Kasumi-1 (cell line): Measurements from ENCODE around the gene PLCB1.
A peak's percentile ranks its signal among the peaks of the same experiment; 100 is the strongest.
"Not testable (repeated sequence)": the region's sequence is repeated elsewhere in the genome, so short reads cannot be mapped to it uniquely, and the experiment has no call there.

ENCODE experiments used
- DNase-seq, 2 experiments: peaks; one replicate each; lab custom pipeline; 2025; lab: John Stamatoyannopoulos, UW

The PLCB1 gene

GRCh38 chr20:8131598-8132483, at the start of gene PLCB1:
TSS of gene PLCB1 (plus strand) at chr20:8132266. CDS start at chr20:8132652, 386 bp downstream.
- DNase-seq = peak; percentile 78 to 83

- no peak for DNase-seq
Measured at GRCh38 chr20:8082989-8083388, 49.1 kb upstream of the PLCB1 start.

- DNase-seq = no peak
Measured at GRCh38 chr20:8089668-8090067, 42.4 kb upstream of the PLCB1 start.

GRCh38 chr20:8094415-8094818, 37.6 kb upstream of the PLCB1 start:
- no peak for DNase-seq

- no peak for DNase-seq
Measured at GRCh38 chr20:8094850-8095249, 37.2 kb upstream of the PLCB1 start.

GRCh38 chr20:8095648-8096572, 36.2 kb upstream of the PLCB1 start:
- no peak for DNase-seq

- no peak for DNase-seq
Measured at GRCh38 chr20:8097307-8097706, 34.8 kb upstream of the PLCB1 start.

- DNase-seq = no peak
Measured at GRCh38 chr20:8104252-8104651, 27.8 kb upstream of the PLCB1 start.

GRCh38 chr20:8114612-8115011, 17.5 kb upstream of the PLCB1 start:
- not testable (repeated sequence) for DNase-seq

GRCh38 chr20:8115436-8115835, 16.6 kb upstream of the PLCB1 start:
- DNase-seq = no peak

- DNase-seq = no peak
Measured at GRCh38 chr20:8116067-8116811, 15.8 kb upstream of the PLCB1 start.

- no peak for DNase-seq
Measured at GRCh38 chr20:8117636-8118035, 14.4 kb upstream of the PLCB1 start.

- DNase-seq = no peak
Measured at GRCh38 chr20:8118039-8118438, 14.0 kb upstream of the PLCB1 start.

- no peak for DNase-seq
Measured at GRCh38 chr20:8118760-8119159, 13.3 kb upstream of the PLCB1 start.

GRCh38 chr20:8121666-8122065, 10.4 kb upstream of the PLCB1 start:
- DNase-seq = no peak

GRCh38 chr20:8124639-8125038, 7.4 kb upstream of the PLCB1 start:
- no peak for DNase-seq

GRCh38 chr20:8126181-8126580, 5.9 kb upstream of the PLCB1 start:
- no peak for DNase-seq

GRCh38 chr20:8126841-8127378, 5.2 kb upstream of the PLCB1 start:
- no peak for DNase-seq

- no peak for DNase-seq
Measured at GRCh38 chr20:8127553-8128255, 4.4 kb upstream of the PLCB1 start.

GRCh38 chr20:8128291-8129060, 3.6 kb upstream of the PLCB1 start:
- DNase-seq = no peak
